HepG2 (cell line): ENCODE data around the gene ACER3.

Experiments
- ADNP ChIP-seq: sonication (generic); formaldehyde crosslinking; IDR thresholded peaks from 2 replicates; pipeline ENCODE4 v1.4.0; 2020; ENCODE audit warnings: missing genetic modification reagents
- EP300 ChIP-seq, 3 experiments: sonication (generic) in 1 of 3; formaldehyde crosslinking in 1 of 3; IDR thresholded peaks; 2 replicates each; pipeline versions ENCODE4 v1.5.1 to v1.6.1; 2011 to 2020; ENCODE audit warnings: low read depth in 2 of 3, low read length in 2 of 3, borderline replicate concordance in 1 of 3, improper control_type of control experiment in 1 of 3, mild to moderate bottlenecking in 1 of 3, missing genetic modification reagents in 1 of 3, moderate library complexity in 1 of 3
- EZH2 ChIP-seq: conservative IDR thresholded peaks from 2 replicates; pipeline ENCODE4 v1.6.1; 2012; ENCODE audit warnings: mild to moderate bottlenecking, low read depth, low read length, moderate library complexity
- HNRNPH1 ChIP-seq: fragments of 200-400 bp; formaldehyde crosslinking; optimal IDR thresholded peaks from 2 replicates; pipeline ENCODE3; 2017; ENCODE audit warnings: mild to moderate bottlenecking, low read depth, low read length
- HOXA7 ChIP-seq: sonication (generic); formaldehyde crosslinking; IDR thresholded peaks from 2 replicates; pipeline ENCODE4 v1.8.1; 2022; ENCODE audit warnings: mild to moderate bottlenecking, missing genetic modification reagents, moderate library complexity
- JUN ChIP-seq: sonication (generic); formaldehyde crosslinking; IDR thresholded peaks from 2 replicates; pipeline ENCODE4 v1.4.0; 2020; ENCODE audit warnings: mild to moderate bottlenecking, missing genetic modification reagents
- KDM1A ChIP-seq: IDR thresholded peaks from 2 replicates; pipeline ENCODE4 v1.6.1; 2016; ENCODE audit warnings: missing compliant biosample characterization
- MAFF ChIP-seq: IDR thresholded peaks from 2 replicates; pipeline ENCODE4 v1.6.1; 2011; ENCODE audit warnings: low read depth, low read length, improper control_type of control experiment
- POLR2A ChIP-seq, 2 experiments: IDR thresholded peaks; 2 replicates each; pipeline ENCODE4 v1.6.1; 2011; ENCODE audit warnings: low read depth in 2 of 2, low read length in 2 of 2, mild to moderate bottlenecking in 1 of 2, moderate library complexity in 1 of 2; ENCODE audit not compliant: insufficient read depth in 1 of 2
- TBL1XR1 ChIP-seq: fragments of 150-350 bp; IDR thresholded peaks from 2 replicates; pipeline ENCODE4 v1.6.1; 2014; ENCODE audit warnings: borderline replicate concordance, low read length; ENCODE audit not compliant: partially characterized antibody
- ZFY ChIP-seq: sonication (generic); formaldehyde crosslinking; IDR thresholded peaks from 2 replicates; pipeline ENCODE4 v1.4.0; 2020; ENCODE audit warnings: missing genetic modification reagents
- TF ChIP-seq, protein P1 (sequence below): IDR thresholded peaks from 2 replicates; pipeline ENCODE4 v1.6.1; 2012; ENCODE audit warnings: inconsistent platforms
- TF ChIP-seq, protein P2 (sequence below): sonication (generic); formaldehyde crosslinking; conservative IDR thresholded peaks from 2 replicates; pipeline ENCODE4 v1.4.0; 2020; ENCODE audit warnings: missing genetic modification reagents
- TF ChIP-seq, protein P3 (sequence below): sonication (generic); formaldehyde crosslinking; IDR thresholded peaks from 2 replicates; pipeline ENCODE4 v1.4.0; 2020; ENCODE audit warnings: missing genetic modification reagents

DNA sequence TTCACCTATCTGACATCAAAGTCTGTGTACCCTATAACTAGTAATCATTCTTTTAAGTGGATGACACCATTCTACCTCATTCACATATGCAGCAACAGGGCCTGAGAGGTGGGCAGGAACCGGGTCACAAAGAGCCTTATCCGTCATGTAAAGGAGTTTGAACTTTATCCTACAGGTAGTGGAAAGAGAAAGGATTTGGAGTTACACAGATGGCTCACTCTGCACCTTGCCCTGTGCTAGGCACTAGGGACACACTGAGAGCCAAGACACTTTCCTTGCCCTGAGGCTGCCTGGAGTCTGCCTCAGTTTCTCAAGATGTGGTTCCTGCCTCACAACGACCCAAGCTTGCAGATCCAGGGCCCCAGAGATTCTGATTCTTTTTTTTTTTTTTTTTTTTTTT is 14.3 kb upstream of the ACER3 start:
- TF ChIP-seq ADNP (CRISPR knock-in tag) (no peak), JUN (no peak), ZFY (no peak), HNRNPH1 (no peak), TBL1XR1 (no peak), HOXA7 (no peak), EP300 (IDR thresholded peaks at IDR 0.05; ENCODE audit: low read depth in 2 of 2, low read length in 2 of 2) (no peak), EP300 (CRISPR knock-in tag; IDR thresholded peaks at IDR 0.05; ENCODE audit: borderline replicate concordance) (no peak), POLR2A (IDR thresholded peaks at IDR 0.05; ENCODE audit: insufficient read depth in 1 of 2, low read depth in 2 of 2, low read length in 2 of 2) (no peak), EZH2 (no peak), MAFF (no peak), KDM1A (no peak)
- TF ChIP-seq, protein P1, sequence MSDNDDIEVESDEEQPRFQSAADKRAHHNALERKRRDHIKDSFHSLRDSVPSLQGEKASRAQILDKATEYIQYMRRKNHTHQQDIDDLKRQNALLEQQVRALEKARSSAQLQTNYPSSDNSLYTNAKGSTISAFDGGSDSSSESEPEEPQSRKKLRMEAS: no peak
- TF ChIP-seq, protein P2, sequence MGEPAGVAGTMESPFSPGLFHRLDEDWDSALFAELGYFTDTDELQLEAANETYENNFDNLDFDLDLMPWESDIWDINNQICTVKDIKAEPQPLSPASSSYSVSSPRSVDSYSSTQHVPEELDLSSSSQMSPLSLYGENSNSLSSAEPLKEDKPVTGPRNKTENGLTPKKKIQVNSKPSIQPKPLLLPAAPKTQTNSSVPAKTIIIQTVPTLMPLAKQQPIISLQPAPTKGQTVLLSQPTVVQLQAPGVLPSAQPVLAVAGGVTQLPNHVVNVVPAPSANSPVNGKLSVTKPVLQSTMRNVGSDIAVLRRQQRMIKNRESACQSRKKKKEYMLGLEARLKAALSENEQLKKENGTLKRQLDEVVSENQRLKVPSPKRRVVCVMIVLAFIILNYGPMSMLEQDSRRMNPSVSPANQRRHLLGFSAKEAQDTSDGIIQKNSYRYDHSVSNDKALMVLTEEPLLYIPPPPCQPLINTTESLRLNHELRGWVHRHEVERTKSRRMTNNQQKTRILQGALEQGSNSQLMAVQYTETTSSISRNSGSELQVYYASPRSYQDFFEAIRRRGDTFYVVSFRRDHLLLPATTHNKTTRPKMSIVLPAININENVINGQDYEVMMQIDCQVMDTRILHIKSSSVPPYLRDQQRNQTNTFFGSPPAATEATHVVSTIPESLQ (CRISPR knock-in tag): no peak
- TF ChIP-seq, protein P3, sequence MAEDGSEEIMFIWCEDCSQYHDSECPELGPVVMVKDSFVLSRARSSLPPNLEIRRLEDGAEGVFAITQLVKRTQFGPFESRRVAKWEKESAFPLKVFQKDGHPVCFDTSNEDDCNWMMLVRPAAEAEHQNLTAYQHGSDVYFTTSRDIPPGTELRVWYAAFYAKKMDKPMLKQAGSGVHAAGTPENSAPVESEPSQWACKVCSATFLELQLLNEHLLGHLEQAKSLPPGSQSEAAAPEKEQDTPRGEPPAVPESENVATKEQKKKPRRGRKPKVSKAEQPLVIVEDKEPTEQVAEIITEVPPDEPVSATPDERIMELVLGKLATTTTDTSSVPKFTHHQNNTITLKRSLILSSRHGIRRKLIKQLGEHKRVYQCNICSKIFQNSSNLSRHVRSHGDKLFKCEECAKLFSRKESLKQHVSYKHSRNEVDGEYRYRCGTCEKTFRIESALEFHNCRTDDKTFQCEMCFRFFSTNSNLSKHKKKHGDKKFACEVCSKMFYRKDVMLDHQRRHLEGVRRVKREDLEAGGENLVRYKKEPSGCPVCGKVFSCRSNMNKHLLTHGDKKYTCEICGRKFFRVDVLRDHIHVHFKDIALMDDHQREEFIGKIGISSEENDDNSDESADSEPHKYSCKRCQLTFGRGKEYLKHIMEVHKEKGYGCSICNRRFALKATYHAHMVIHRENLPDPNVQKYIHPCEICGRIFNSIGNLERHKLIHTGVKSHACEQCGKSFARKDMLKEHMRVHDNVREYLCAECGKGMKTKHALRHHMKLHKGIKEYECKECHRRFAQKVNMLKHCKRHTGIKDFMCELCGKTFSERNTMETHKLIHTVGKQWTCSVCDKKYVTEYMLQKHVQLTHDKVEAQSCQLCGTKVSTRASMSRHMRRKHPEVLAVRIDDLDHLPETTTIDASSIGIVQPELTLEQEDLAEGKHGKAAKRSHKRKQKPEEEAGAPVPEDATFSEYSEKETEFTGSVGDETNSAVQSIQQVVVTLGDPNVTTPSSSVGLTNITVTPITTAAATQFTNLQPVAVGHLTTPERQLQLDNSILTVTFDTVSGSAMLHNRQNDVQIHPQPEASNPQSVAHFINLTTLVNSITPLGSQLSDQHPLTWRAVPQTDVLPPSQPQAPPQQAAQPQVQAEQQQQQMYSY (CRISPR knock-in tag): no peak
